PC-9 (cell line): Measurements from ENCODE around the gene IL4R. TPM values are rescaled to one million over a fixed set of nuclear protein-coding genes. Genes with fewer than 3 reads are reported as not detected.
A peak's percentile ranks its signal among the peaks of the same experiment; 100 is the strongest.

ENCODE experiments used
- Bru-seq: library from RNA; stranded (reverse); fragments of 400-500 nt; gene quantifications from one replicate; lab custom pipeline; 2021; lab: Mats Ljungman, UMichigan
- BruChase-seq, 2 experiments: library from RNA; stranded (reverse); fragments of 400-500 nt; gene quantifications; one replicate each; lab custom pipeline; 2021; lab: Mats Ljungman, UMichigan
- BruUV-seq: library from RNA; stranded (reverse); fragments of 400-500 nt; replicated peaks from 2 replicates; lab custom pipeline; 2021; lab: Mats Ljungman, UMichigan
- CTCF ChIA-PET: fragments of 300-600 bp; sonication (Branson Sonifier 250); formaldehyde crosslinking; loops from one replicate; lab custom pipeline; 2022; ENCODE audit warnings: antibody characterized with exemption; lab: Charles Lee
- POLR2A ChIA-PET: fragments of 300-600 bp; sonication (Branson Sonifier 250); formaldehyde crosslinking; loops from one replicate; lab custom pipeline; 2022; ENCODE audit warnings: antibody characterized with exemption; ENCODE audit not compliant: unreplicated experiment; lab: Charles Lee
- DNase-seq, 2 experiments: peaks; one replicate each; pipeline versions ENCODE4 v3.0.0 to v3.0.0-alpha.2; 2015 to 2022; ENCODE audit warnings: mixed read lengths in 1 of 2
- H2AFZ ChIP-seq: fragments of 200-600 bp; sonication (generic); 2 replicates; pipeline ENCODE4 v1.8.1; 2017; ENCODE audit warnings: antibody characterized with exemption
- H3F3A ChIP-seq: fragments of 200-600 bp; sonication (generic); 2 replicates; pipeline ENCODE4 v1.8.1; 2017; ENCODE audit warnings: antibody characterized with exemption, mild to moderate bottlenecking, low read depth; ENCODE audit not compliant: insufficient read depth
- H3K27ac ChIP-seq: fragments of 200-600 bp; sonication (generic); 2 replicates; pipeline ENCODE4 v1.6.1; 2016; ENCODE audit warnings: mixed run types
- H3K27me3 ChIP-seq: fragments of 200-600 bp; sonication (generic); 2 replicates; pipeline ENCODE4 v1.6.1; 2016; ENCODE audit warnings: low read depth, mixed run types; ENCODE audit not compliant: insufficient read depth
- H3K36me3 ChIP-seq: fragments of 200-600 bp; sonication (generic); 2 replicates; pipeline ENCODE4 v1.6.1; 2016; ENCODE audit warnings: low read depth, mixed run types
- H3K4me1 ChIP-seq: fragments of 200-600 bp; sonication (generic); replicated peaks from 2 replicates; pipeline ENCODE4 v1.6.1; 2016; ENCODE audit warnings: mixed run types; ENCODE audit not compliant: insufficient read depth
- H3K4me2 ChIP-seq: fragments of 200-600 bp; sonication (generic); 2 replicates; pipeline ENCODE4 v1.6.1; 2017; ENCODE audit warnings: mixed run types
- H3K4me3 ChIP-seq: fragments of 200-600 bp; sonication (generic); 2 replicates; pipeline ENCODE4 v1.6.1; 2016; ENCODE audit warnings: mixed run types
- H3K79me2 ChIP-seq: fragments of 200-600 bp; sonication (generic); 2 replicates; pipeline ENCODE4 v1.6.1; 2017; ENCODE audit warnings: low read depth, mixed run types
- H3K9me2 ChIP-seq: fragments of 200-600 bp; sonication (generic); 2 replicates; pipeline ENCODE4 v1.8.1; 2017; ENCODE audit warnings: mild to moderate bottlenecking; ENCODE audit not compliant: insufficient read depth
- H3K9me3 ChIP-seq: fragments of 200-600 bp; sonication (generic); 2 replicates; pipeline ENCODE4 v1.8.1; 2016; ENCODE audit warnings: low read depth; ENCODE audit not compliant: insufficient read depth
- H4K20me1 ChIP-seq: fragments of 200-600 bp; sonication (generic); 2 replicates; pipeline ENCODE4 v1.8.1; 2017; ENCODE audit not compliant: insufficient read depth
- CTCF ChIP-seq: fragments of 200-600 bp; sonication (generic); conservative IDR thresholded peaks from 2 replicates; pipeline ENCODE4 v1.6.1; 2017; ENCODE audit warnings: mixed run types, antibody characterized with exemption, mild to moderate bottlenecking, moderate library complexity
- EZH2 ChIP-seq: fragments of 200-600 bp; sonication (generic); IDR thresholded peaks from 2 replicates; pipeline ENCODE4 v1.8.0; 2017; ENCODE audit warnings: antibody characterized with exemption, low read depth
- intact Hi-C: fragments of 100-400 bp; cut with micrococcal nuclease; formaldehyde crosslinking; loops from one replicate; pipeline ENCODE4 v1.10.0; 2022; ENCODE audit not compliant: unreplicated experiment
- long read RNA-seq: library from polyadenylated mRNA; stranded (forward); transcript quantifications from one replicate; pipeline ENCODE4 v2.0.0, GENCODE V29; 2022
- total RNA-seq: library from RNA; stranded (reverse); gene quantifications from 2 replicates; pipeline ENCODE4 v1.2.3, GENCODE V29; 2021

IL4R gene
- total RNA-seq (65.3 and 76.5 TPM in 2 replicates), Bru-seq, nascent RNA (percentile 86 among the genes with signal in this experiment), BruChase-seq, experiment 1, labeled RNA remaining after a 2-hour chase (percentile 90 among the genes with signal in this experiment), BruChase-seq, experiment 2, labeled RNA remaining after a 6-hour chase (percentile 81 among the genes with signal in this experiment)
- long read RNA-seq, transcript IL4R-202 (11 exons, 3,685 nt), result major isoform, 13 of 39 reads
- long read RNA-seq, partial matches to known transcripts, result 3 of 39 reads
- long read RNA-seq, other reads (novel, unspliced or antisense), result 20 of 39 reads

- Histone ChIP-seq H3K27me3 (no peaks in the 10 kb centered on the region), H3K79me2 (peaks cover 47% of the 10 kb centered on the region), H3K4me1 (peaks cover 46% of the 10 kb centered on the region), H3K9me2 (no peaks in the 10 kb centered on the region), H3K36me3 (no peaks in the 10 kb centered on the region), H3K4me3 (peak within 1 kb of the TSS; percentile 91), H4K20me1 (no peaks in the 10 kb centered on the region), H2AFZ (peak within 1 kb of the TSS; percentile 76; the same call in 1 of the 2 replicates), H3F3A (peaks cover 48% of the 10 kb centered on the region), H3K27ac (peak within 1 kb of the TSS; percentile 98), H3K4me2 (peak within 1 kb of the TSS; percentile 91), H3K9me3 (peaks cover 5% of the 10 kb centered on the region; the same call in 1 of the 2 replicates)
- no TSS peak for BruUV-seq
- intact Hi-C loops, result loop anchor here (1.0 to 2.0 kb wide), 2 partner anchors 10 to 51 kb away; no protein-coding TSS in a partner anchor
- peak; percentile 72 to 77 for DNase-seq
- TF ChIP-seq CTCF (no peak), EZH2 (no peak)
- ChIA-PET POLR2A (no interaction called here), CTCF (no interaction called here)
Measured at GRCh38 chr16:27313422-27314160, at the start of gene IL4R. IL4R (plus strand) TSS chr16:27313974; CDS start chr16:27340204, 26,230 bp downstream.

DNA sequence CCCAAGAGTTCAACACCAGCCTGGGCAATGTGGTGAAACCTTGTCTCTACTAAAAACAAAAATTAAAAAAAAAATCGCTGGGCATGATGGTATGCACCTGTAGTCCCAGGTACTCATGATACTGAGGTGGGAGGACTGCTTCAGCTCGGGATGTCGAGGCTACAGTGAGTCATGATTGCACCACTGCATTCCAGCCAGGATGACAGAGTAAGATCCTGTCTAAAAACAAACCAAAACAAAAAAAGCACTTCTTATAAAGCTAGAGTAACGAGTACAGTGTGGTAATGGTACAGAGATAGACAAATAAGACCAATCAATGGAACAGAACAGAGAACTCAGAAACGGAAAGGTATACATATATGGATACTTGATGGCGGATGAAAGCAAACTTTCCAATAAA lies 49.6 kb upstream of the IL4R start:
- Histone ChIP-seq H2AFZ (no peak overlapping the region), H3K4me1 (peaks cover 43% of the 10 kb centered on the region), H3K9me3 (no peaks in the 10 kb centered on the region), H3K4me2 (peak overlapping the region; percentile 69), H3K9me2 (no peaks in the 10 kb centered on the region), H3F3A (peaks cover 40% of the 10 kb centered on the region), H3K36me3 (no peaks in the 10 kb centered on the region), H4K20me1 (no peaks in the 10 kb centered on the region), H3K4me3 (peak overlapping the region; percentile 29), H3K79me2 (peaks cover 76% of the 10 kb centered on the region), H3K27ac (peak overlapping the region; percentile 82), H3K27me3 (no peaks in the 10 kb centered on the region)
- BruUV-seq, result no TSS peak
- peak; percentile 76 to 98 for DNase-seq
- intact Hi-C loops, result loop anchor here (1.0 kb wide), 1 partner anchor 59 kb away; no protein-coding TSS in a partner anchor
- ChIA-PET POLR2A (interaction anchor here (0.5 to 0.8 kb wide), 8 partner anchors 15 to 286 kb away, joined by 4 to 10 read pairs (median 5); partner anchors contain the start of genes GTF3C1, KATNIP and KDM8), CTCF (interaction anchor here (0.5 to 1.3 kb wide), 4 partner anchors 29 to 960 kb away, joined by 3 to 7 read pairs (median 4); no protein-coding TSS in a partner anchor)
- TF ChIP-seq EZH2 (no peak), CTCF (no peak)

GRCh38 chr16:27265982-27266381 lies 47.8 kb upstream of the IL4R start:
- no peaks in the 10 kb centered on the region for H4K20me1 ChIP-seq
- peaks cover 36% of the 10 kb centered on the region for H3F3A ChIP-seq
- H3K4me2 ChIP-seq, result no peak overlapping the region
- TF ChIP-seq CTCF, result no peak
- TF ChIP-seq EZH2, result no peak
- H3K4me3 ChIP-seq, result no peak overlapping the region
- no peak for DNase-seq
- H3K27ac ChIP-seq, result peak overlapping the region; percentile 82; the same call in 1 of the 2 replicates
- no peaks in the 10 kb centered on the region for H3K9me2 ChIP-seq
- H3K4me1 ChIP-seq, result peaks cover 54% of the 10 kb centered on the region
- H3K36me3 ChIP-seq, result no peaks in the 10 kb centered on the region
- ChIA-PET POLR2A (no interaction called here), CTCF (no interaction called here)
- no TSS peak for BruUV-seq
- intact Hi-C loops, result no loop called here
- no peaks in the 10 kb centered on the region for H3K27me3 ChIP-seq
- H3K79me2 ChIP-seq, result peaks cover 66% of the 10 kb centered on the region
- H2AFZ ChIP-seq, result no peak overlapping the region
- H3K9me3 ChIP-seq, result no peaks in the 10 kb centered on the region
